HG03575 (cell line): ENCODE results near the gene ZNF445.
"Not testable (repeated sequence)": the region's sequence is repeated elsewhere in the genome, so short reads cannot be mapped to it uniquely, and the experiment has no call there.

ENCODE experiments used
- ATAC-seq: cut with Tn5 transposase; IDR thresholded peaks from one replicate; pipeline ENCODE4 v1.9.1; 2021; ENCODE audit not compliant: unreplicated experiment, insufficient number of reproducible peaks, low FRiP score; ENCODE audit errors: extremely low read depth

Gene ZNF445

GRCh38 chr3:44414517-44415090 is 62.9 kb downstream of the ZNF445 start:
- no peak for ATAC-seq

DNA sequence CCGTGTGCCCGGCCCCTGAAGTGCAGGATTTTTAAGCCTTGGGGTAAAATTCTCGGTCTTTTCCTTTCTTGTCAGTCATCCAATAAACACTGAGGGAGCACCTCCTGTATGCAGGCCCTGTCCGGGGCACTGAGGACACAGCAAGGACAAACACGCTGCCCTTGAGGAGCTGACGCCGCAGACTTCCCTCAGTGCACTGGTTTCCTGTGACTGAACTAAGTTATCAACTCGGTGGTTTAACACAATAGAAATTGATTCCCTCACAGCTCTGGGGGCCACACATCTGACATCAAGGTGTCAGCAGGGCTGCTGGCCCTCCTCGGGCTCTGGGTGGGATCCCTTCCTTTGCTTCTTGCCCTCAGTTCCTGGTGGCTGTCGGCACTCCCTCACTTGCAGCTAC is 65.1 kb downstream of the ZNF445 start:
- no peak for ATAC-seq

- no peak for ATAC-seq
These were observed 66.3 kb downstream of the ZNF445 start for GRCh38 chr3:44411031-44411645.

GRCh38 chr3:44409640-44410410 is 67.6 kb downstream of the ZNF445 start:
- ATAC-seq = no peak

DNA sequence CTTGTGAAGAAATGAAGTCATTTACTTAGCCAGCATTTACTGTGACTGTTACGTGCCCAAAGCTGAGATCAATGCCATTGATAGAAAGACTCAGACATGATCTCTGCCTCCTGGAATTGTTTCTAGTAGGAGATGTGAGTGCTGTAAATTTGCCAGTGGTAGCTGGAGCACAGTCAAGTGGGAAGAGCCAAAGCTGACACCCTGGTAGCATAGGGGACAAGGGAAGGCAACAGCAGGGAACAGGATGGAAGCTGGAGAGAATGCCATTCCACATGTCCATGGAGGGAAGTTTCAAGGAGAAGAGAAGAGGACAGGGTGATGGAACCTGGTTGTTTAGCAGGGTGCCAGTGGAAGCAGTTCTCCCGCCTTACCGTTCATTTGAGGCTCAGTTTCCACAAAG is 74.9 kb downstream of the ZNF445 start:
- ATAC-seq = no peak

DNA sequence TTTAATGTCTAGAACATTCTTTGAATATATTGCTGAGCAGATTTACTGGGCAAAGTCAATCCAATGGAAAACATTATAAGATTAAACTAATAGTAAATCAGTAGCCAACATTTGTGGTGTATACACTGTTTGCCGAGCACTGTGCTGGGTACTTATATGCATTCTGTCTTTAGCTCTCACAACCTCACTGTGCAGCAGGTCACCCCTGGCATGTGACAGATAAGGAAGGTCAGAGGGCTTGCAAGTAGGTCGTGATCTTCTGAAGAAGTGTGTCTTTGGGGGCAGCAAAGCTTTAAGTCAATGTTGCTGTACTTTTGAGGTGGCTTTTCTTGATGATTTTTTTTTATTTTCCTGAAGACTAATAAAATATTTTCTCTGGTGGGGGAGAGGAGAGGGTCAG is 76.7 kb downstream of the ZNF445 start:
- ATAC-seq = no peak

GRCh38 chr3:44398853-44399252 is 78.6 kb downstream of the ZNF445 start:
- no peak for ATAC-seq

- ATAC-seq = not testable (repeated sequence)
These were observed 79.2 kb downstream of the ZNF445 start for GRCh38 chr3:44398271-44398670.

DNA sequence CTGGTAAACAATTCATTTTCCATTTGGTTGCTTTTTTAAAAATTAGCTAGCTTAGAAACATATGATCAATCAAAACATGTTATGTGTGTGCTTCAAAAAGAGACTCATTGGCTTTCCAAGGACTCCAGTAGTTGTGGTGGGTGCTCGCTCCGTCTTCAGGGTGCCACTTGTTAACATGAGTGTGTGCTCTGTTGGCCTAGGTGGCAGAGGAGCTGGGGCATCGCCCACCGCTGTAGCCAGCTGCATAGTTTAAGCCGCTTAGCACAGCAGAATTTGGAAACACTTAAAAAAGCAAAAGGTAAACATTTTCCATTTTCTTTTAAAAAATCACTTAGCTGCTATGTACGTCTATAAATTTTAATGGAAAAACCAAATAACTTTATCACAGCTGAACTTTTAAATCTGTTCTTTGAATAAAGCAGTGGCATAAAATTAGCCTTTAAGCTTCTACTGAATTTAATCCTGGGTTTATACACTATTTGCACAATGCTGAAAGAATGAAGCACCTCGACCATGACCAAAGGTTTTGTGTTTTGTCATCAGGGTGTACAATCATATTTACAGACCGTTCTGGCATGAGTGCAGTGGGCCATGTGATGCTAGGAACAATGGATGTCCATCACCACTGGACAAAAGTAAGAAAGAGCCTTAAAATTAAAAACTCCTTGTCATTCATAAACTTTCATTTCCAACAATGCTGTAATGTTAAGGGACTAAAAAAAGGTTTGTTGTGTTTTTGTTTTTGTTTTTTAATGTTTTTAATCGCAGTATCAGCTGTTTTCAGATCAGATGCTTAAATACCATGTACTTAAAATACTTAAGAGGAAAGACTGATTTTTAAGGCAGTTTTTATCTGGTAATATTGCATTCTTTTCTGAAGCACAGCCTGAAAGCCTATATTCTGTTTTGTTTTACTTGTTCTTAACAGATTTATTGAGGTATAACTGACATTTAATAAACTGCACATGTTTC is 81.0 kb downstream of the ZNF445 start:
- no peak for ATAC-seq

DNA sequence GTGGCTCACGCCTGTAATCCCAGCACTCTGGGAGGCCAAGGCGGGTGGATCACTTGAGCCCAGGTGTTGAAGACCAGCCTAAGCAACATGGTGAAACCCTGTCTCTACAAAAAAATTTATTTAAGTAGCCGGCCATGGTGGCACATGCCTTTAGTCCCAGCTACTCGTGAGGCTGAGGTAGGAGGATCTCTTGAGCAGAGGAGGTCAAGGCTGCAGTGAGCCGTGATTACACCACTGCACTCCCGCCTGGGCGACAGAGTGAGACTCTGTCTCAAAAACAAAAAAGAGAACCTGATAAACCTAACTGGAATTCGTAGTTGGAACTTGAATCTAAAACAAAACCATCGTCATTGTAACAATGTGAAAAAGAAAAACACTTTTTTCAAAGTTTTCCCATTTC is 81.8 kb downstream of the ZNF445 start:
- ATAC-seq = no peak

DNA sequence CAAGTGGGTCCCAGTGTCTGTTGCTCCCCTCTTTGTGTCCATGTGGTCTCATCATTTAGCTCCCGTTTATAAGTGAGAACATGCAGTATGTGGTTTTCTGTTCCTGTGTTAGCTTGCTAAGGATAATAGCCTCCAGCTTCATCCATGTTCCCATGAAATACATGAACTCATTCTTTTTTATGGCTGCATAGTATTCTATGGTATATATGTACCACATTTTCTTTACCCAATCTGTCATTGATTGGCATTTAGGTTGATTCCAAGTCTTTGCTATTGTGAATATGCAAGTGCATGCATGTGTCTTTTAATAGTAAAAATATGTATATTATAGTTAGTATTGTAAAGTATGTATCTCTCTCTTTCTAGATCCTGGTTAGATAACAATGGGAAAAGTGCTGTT is 85.0 kb downstream of the ZNF445 start:
- ATAC-seq = no peak

GRCh38 chr3:44387404-44387803 is 90.1 kb downstream of the ZNF445 start:
- no peak for ATAC-seq
